Lung (tissue), 12 donors: ENCODE results near the gene ANAPC5. TPM values are rescaled to one million over a fixed set of nuclear protein-coding genes. Genes with fewer than 3 reads are reported as not detected.
"Not testable (repeated sequence)": the region's sequence is repeated elsewhere in the genome, so short reads cannot be mapped to it uniquely, and the experiment has no call there.

Source experiments
- ATAC-seq: fragments of 200-7000 bp; cut with Tn5 transposase; one replicate; pipeline ENCODE4 v1.9.1; 2020; ENCODE audit warnings: moderate number of reproducible peaks; ENCODE audit not compliant: insufficient read depth, low FRiP score
- DNase-seq, 3 donors: peaks; one replicate each; pipeline ENCODE4 v3.0.0-alpha.2; 2013 to 2017
- H3K27ac ChIP-seq, 2 donors: one replicate each; pipeline ENCODE4 v1.5.1; 2013; ENCODE audit warnings: mild to moderate bottlenecking in 2 of 2, moderate library complexity in 2 of 2, control low read depth in 1 of 2, inconsistent platforms in 1 of 2, low read depth in 1 of 2, low read length in 1 of 2
- H3K27me3 ChIP-seq, 3 donors: one replicate each; pipeline ENCODE4 v1.5.1; 2013; ENCODE audit warnings: low read length in 2 of 3; ENCODE audit not compliant: control insufficient read depth in 3 of 3, insufficient read depth in 3 of 3
- H3K36me3 ChIP-seq, 4 donors: one replicate each; pipeline ENCODE4 v1.5.1; 2013; ENCODE audit warnings: low read length in 4 of 4, mild to moderate bottlenecking in 1 of 4, moderate library complexity in 1 of 4; ENCODE audit not compliant: control insufficient read depth in 4 of 4, insufficient read depth in 4 of 4
- H3K4me1 ChIP-seq, 5 donors: one replicate each; pipeline ENCODE4 v1.5.1; 2013; ENCODE audit warnings: low read length in 5 of 5, mild to moderate bottlenecking in 2 of 5, moderate library complexity in 1 of 5; ENCODE audit not compliant: control insufficient read depth in 5 of 5, insufficient read depth in 5 of 5
- H3K4me3 ChIP-seq: one replicate; pipeline ENCODE4 v1.5.1; 2013; ENCODE audit warnings: mild to moderate bottlenecking, control low read depth, moderate library complexity
- H3K9ac ChIP-seq, 2 donors: one replicate each; pipeline ENCODE4 v1.5.1; 2013; ENCODE audit warnings: low read length in 2 of 2, control low read depth in 1 of 2; ENCODE audit not compliant: insufficient read depth in 1 of 2
- H3K9me3 ChIP-seq, 4 donors: one replicate each; pipeline ENCODE4 v1.5.1; 2013; ENCODE audit warnings: low read length in 3 of 4, mild to moderate bottlenecking in 1 of 4, moderate library complexity in 1 of 4; ENCODE audit not compliant: control insufficient read depth in 4 of 4, insufficient read depth in 3 of 4
- CTCF ChIP-seq: IDR thresholded peaks from 2 replicates; pipeline ENCODE4 v1.5.1; 2012; ENCODE audit warnings: mild to moderate bottlenecking; ENCODE audit errors: control extremely low read depth, extremely low read depth
- WGBS, 2 donors: extraction: QIAGEN DNeasy Blood & Tissue Kit; methylation state at CpG; one replicate each; pipeline ENCODE4 v1.1.7; 2013; 5-methylcytosine and 5-hydroxymethylcytosine counted together
- polyA plus RNA-seq, 2 donors: library from polyadenylated mRNA; stranded (reverse); fragments of 200-250 nt; gene quantifications; one replicate each; pipeline ENCODE4 v1.2.1, GENCODE V29; 2013
- total RNA-seq, 2 donors: library from RNA; depleted of rRNA in 1 of 2; stranded (reverse); fragments of >200 nt in 1 of 2; gene quantifications; one replicate each; pipeline ENCODE4 v1.2.1, GENCODE V29; 2014 to 2021
- donor health status: control.
- donor health status: control.
- donor health status: Bipolar disorder and iron deficiency.
- donor health status: healthy.
- donor health status: DM: yes; HTN: yes; CAD: no.

Gene ANAPC5
- total and polyA plus RNA-seq, 4 donors, result 80.9 to 164 (median 89.3) TPM

GRCh38 chr12:121318121-121318520, 34.1 kb downstream of the ANAPC5 start:
- Histone ChIP-seq H3K36me3 (peaks cover 9 to 15% (median 11%) of the 10 kb centered on the region in 4 donors), H3K4me1 (no peaks in the 10 kb centered on the region), H3K27ac (no peak overlapping the region), H3K4me3 (no peak overlapping the region), H3K9me3 (no peaks in the 10 kb centered on the region), H3K27me3 (no peaks in the 10 kb centered on the region), H3K9ac (no peak overlapping the region)
- ATAC-seq, result no peak
- 93 to 95% methylated on average over 11 of the region's 11 CpGs for WGBS, 2 donors
- TF ChIP-seq CTCF, result no peak
- no peak for DNase-seq

GRCh38 chr12:121314431-121314830, 37.8 kb downstream of the ANAPC5 start:
- ATAC-seq, result no peak
- Histone ChIP-seq H3K4me3 (no peak overlapping the region), H3K9me3 (no peaks in the 10 kb centered on the region), H3K36me3 (peaks cover 9 to 23% (median 14%) of the 10 kb centered on the region in 4 donors), H3K4me1 (no peaks in the 10 kb centered on the region), H3K27me3 (no peaks in the 10 kb centered on the region), H3K9ac (no peak overlapping the region), H3K27ac (no peak overlapping the region)
- no peak for TF ChIP-seq CTCF
- DNase-seq, result no peak
- 53 to 69% methylated on average over 3 of the region's 3 CpGs for WGBS, 2 donors

GRCh38 chr12:121310231-121310630, 42.0 kb downstream of the ANAPC5 start:
- not testable (repeated sequence) for H3K27ac ChIP-seq, ATAC-seq, H3K9ac ChIP-seq, DNase-seq, H3K27me3 ChIP-seq, H3K4me3 ChIP-seq, H3K4me1 ChIP-seq, H3K9me3 ChIP-seq
- H3K36me3 ChIP-seq, result peaks cover 3 to 13% (median 9%) of the 10 kb centered on the region in 4 donors
- 94 to 100% methylated on average over 1 of the region's 1 CpG for WGBS, 2 donors

DNA sequence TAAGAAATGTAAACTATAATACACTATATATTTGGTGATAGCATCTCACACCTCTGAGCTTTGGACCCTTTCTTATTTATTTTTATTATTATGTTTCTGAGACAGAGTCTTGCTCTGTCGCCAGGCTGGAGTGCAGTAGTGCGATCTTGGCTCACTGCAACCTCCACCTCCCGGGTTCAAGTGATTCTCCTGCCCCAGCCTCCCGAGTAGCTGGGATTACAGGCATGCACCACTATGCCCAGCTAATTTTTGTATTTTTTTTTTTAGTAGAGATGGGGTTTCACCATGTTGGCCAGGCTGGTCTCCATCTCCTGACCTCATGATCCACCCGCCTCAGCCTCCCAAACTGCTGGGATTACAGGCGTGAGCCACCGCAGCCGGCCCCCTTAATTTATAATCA, 44.8 kb downstream of the ANAPC5 start:
- WGBS, 2 donors, result 95 to 98% methylated on average over 8 of the region's 8 CpGs
- not testable (repeated sequence) for ATAC-seq, H3K27me3 ChIP-seq, H3K27ac ChIP-seq, H3K4me3 ChIP-seq, DNase-seq, H3K9me3 ChIP-seq, H3K4me1 ChIP-seq, H3K9ac ChIP-seq
- H3K36me3 ChIP-seq, result peaks cover 3 to 13% (median 9%) of the 10 kb centered on the region in 4 donors

DNA sequence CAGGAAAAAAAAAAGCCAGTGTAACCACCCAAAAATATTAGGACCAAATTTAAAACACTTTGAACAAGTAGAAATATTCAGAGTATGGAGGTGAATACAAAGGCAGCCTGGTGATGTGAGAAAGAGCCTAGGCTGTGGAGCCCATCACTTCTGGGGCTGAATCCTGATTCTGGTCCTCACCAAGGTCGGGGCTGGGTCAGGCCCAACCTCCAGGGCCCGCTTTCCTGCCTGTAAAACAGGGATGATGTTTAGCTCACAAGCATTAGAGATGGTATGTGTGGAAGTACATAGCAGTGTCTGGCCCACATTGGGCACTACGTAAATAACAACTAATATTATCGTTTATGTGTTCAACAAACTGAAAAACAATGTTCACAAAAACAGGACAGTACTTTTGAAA, 47.9 kb downstream of the ANAPC5 start:
- Histone ChIP-seq H3K4me1 (no peaks in the 10 kb centered on the region), H3K27me3 (no peaks in the 10 kb centered on the region), H3K27ac (no peak overlapping the region), H3K9me3 (no peaks in the 10 kb centered on the region), H3K4me3 (no peak overlapping the region), H3K9ac (no peak overlapping the region), H3K36me3 (peaks cover 0 to 8% (median 3%) of the 10 kb centered on the region in 4 donors)
- no peak for DNase-seq
- 84 to 95% methylated on average over 4 of the region's 4 CpGs for WGBS, 2 donors
- no peak for TF ChIP-seq CTCF
- ATAC-seq, result no peak
